GM12892 (cell line): ENCODE measurements around the gene LZTR1. TPM values are rescaled to one million over a fixed set of nuclear protein-coding genes. Genes with fewer than 3 reads are reported as not detected.
"Not testable (repeated sequence)": the region's sequence is repeated elsewhere in the genome, so short reads cannot be mapped to it uniquely, and the experiment has no call there.

Experiments used
- DNase-seq: peaks from one replicate; pipeline ENCODE4 v3.0.0; 2011; ENCODE audit not compliant: insufficient read length
- FAIRE-seq: peaks from 2 replicates; lab custom pipeline; 2011; peaks lifted over from hg19 to GRCh38; lab: Jason Lieb, UNC
- POLR2A ChIP-seq: IDR thresholded peaks from 2 replicates; pipeline ENCODE4 v1.6.1; 2011; ENCODE audit warnings: low read depth, low read length, control low read depth
- POLR2AphosphoS5 ChIP-seq: IDR thresholded peaks from 2 replicates; pipeline ENCODE4 v1.6.1; 2011; ENCODE audit warnings: low read depth, low read length, control low read depth
- TAF1 ChIP-seq: IDR thresholded peaks from 2 replicates; pipeline ENCODE4 v1.6.1; 2011; ENCODE audit warnings: low read depth, mild to moderate bottlenecking, control low read depth, low read length, borderline replicate concordance
- polyA plus RNA-seq: library from polyadenylated mRNA; unstranded; fragments of >200 nt; gene quantifications from one replicate; pipeline ENCODE4 v1.2.1, GENCODE V29; 2012; ENCODE audit warnings: missing spikeins, inconsistent platforms; ENCODE audit not compliant: missing spikeins

LZTR1 gene
- 24.9 TPM for polyA plus RNA-seq

DNA sequence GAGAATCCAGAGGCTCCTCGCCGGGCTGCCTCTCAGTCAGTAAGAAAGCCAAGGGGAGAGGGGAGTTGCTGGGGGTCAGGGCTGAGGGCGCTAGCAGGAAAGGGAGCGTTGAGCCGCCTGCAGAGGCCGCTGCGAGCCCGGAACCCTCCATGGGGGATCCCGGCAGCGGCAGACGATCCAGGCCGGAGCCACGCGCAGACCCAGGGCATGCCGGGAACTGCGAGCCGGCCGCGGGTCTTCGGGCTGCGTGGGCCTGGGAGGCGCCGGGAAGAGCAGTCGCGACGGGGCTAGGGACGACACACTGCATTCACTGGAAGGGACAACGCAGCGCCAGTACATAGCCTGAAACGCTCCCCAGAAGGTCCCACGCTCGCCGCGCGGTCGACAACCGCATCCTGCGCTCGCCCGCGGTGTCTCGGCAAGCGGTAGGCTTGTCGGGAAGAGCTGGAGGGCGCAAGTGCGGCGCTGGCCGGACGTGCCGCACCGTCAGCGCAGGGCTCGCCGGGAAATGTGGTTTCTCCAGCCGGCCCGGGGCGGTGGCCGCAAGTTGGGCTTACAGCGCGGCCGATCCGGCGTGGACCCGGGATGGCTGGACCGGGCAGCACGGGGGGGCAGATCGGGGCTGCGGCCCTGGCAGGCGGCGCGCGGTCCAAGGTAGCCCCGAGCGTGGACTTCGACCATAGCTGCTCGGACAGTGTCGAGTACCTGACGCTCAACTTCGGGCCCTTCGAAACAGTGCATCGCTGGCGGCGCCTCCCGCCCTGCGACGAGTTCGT lies at the start of gene LZTR1:
Gene LZTR1, plus strand, starts transcription at position 511 of the 776 bp plus-strand sequence. Its CDS starts 75 bp downstream, at position 586.
- TF ChIP-seq POLR2AphosphoS5 (peak; percentile 97), POLR2A (peak; percentile 95), TAF1 (no peak)
- DNase-seq, result peak; percentile 87
- FAIRE-seq, result peak; percentile 99

DNA sequence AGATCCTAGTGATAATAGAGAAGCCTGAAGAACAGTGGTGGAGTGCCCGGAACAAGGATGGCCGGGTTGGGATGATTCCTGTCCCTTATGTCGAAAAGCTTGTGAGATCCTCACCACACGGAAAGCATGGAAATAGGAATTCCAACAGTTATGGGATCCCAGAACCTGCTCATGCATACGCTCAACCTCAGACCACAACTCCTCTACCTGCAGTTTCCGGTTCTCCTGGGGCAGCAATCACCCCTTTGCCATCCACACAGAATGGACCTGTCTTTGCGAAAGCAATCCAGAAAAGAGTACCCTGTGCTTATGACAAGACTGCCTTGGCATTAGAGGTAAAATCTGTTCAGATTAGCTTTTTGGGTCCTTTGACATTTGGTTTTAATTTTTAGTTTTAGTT lies 48.2 kb upstream of the LZTR1 start:
- no peak for DNase-seq
- no peak for FAIRE-seq
- TF ChIP-seq POLR2AphosphoS5, result no peak
- TF ChIP-seq TAF1, result no peak
- TF ChIP-seq POLR2A, result no peak

GRCh38 chr22:20935049-20935448 lies 47.0 kb upstream of the LZTR1 start:
- DNase-seq, FAIRE-seq: not testable (repeated sequence)

GRCh38 chr22:20935780-20936539 lies 46.1 kb upstream of the LZTR1 start:
- not testable (repeated sequence) for DNase-seq, FAIRE-seq

- FAIRE-seq (no peak), DNase-seq (no peak)
- no peak for TF ChIP-seq POLR2A
These were observed 44.9 kb upstream of the LZTR1 start for GRCh38 chr22:20937031-20937793.

- TF ChIP-seq TAF1 (no peak), POLR2AphosphoS5 (no peak), POLR2A (no peak)
- FAIRE-seq (no peak), DNase-seq (no peak)
These were observed 44.1 kb upstream of the LZTR1 start for GRCh38 chr22:20937794-20938671.

DNA sequence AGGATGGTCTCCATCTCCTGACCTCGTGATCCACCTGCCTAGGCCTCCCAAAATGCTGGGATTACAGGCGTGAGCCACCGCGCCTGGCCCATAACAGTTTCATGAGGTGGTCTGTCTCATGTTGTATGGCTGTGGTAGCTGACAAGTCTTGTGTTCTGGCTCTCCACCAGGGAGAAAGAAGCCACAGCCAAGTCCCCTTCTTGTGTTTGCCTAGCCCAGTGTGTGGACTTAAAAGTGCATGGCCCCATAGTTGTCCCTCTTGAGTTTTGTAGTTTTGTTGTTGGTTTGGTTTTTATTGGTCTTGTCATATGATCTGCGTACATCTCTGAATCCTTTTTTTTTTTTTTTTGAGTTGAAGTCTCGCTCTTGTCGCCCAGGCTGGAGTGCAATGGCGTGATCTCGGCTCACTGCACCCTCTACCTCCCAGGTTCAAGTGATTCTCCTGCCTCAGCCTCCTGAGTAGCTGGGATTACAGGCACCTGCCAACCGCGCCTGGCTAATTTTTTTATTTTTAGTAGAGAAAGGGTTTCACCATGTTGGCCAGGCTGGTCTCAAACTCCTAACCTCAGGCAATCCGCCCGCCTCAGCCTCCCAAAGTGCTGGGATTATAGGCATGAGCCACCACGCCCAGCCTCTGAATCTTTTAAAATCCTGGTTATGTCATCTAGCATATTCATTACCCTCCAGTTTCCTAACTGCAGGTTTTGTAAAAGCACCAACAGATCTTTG lies 42.5 kb upstream of the LZTR1 start:
- not testable (repeated sequence) for FAIRE-seq, DNase-seq

DNA sequence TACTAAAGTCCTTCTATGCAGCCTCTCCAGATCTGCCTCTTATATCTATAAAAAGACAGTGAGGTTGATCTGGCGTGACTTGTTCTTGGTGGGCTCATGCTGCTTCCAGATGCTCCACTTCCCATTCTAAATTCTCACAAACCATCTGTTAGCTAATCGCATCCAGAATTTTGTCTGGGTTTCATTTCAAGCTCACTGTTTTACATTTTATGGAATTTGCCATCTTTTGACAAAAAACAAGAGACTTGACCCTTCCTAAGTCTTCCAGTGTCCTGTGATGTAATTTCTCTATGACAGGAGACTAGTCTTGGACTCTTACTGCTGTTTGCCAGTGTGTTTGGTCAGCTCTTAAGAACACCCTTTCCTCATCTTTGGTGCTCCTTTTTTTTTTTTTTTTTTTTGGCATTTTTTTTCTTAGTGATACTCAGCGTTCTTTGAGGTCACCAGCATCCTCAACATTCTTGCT lies 41.9 kb upstream of the LZTR1 start:
- TF ChIP-seq POLR2A (no peak), TAF1 (no peak), POLR2AphosphoS5 (no peak)
- FAIRE-seq, result no peak

GRCh38 chr22:20940904-20941385 lies 41.2 kb upstream of the LZTR1 start:
- DNase-seq (no peak), FAIRE-seq (no peak)
- TF ChIP-seq POLR2A (no peak), POLR2AphosphoS5 (no peak), TAF1 (no peak)

More for the DNA sequence above, 41.9 kb upstream of the LZTR1 start:
- no peak for DNase-seq

- FAIRE-seq, DNase-seq: not testable (repeated sequence)
These were observed 39.7 kb upstream of the LZTR1 start for GRCh38 chr22:20942203-20942902.
